Measurements from ENCODE around the gene ZDHHC24.

Gene ZDHHC24

GRCh38 chr11:66562907-66563583 is 17.2 kb upstream of the ZDHHC24 start:
- Histone ChIP-seq H3K4me2 (ENCODE audit: low read length) (no peak overlapping the region), H3K27me3 (ENCODE audit: insufficient read depth, low read length) (peaks cover 7% of the 10 kb centered on the region; the same call in 1 of the 2 replicates), H3K9me3 (ENCODE audit: low read length) (no peaks in the 10 kb centered on the region), H3K4me3 (ENCODE audit: low read depth, low read length, poor library complexity, severe bottlenecking) (no peak overlapping the region), H3K36me3 (ENCODE audit: insufficient read depth, low read length) (no peaks in the 10 kb centered on the region), H3K9me2 (ENCODE audit: low read depth, low read length) (no peaks in the 10 kb centered on the region), H3K27ac (ENCODE audit: low read depth, low read length, poor library complexity, severe bottlenecking) (no peak overlapping the region), H2AFZ (ENCODE audit: low read length) (no peak overlapping the region), H4K20me1 (ENCODE audit: insufficient read depth, low read length) (no peaks in the 10 kb centered on the region), H3K79me2 (ENCODE audit: insufficient read depth, low read length) (no peaks in the 10 kb centered on the region), H3K4me1 (ENCODE audit: insufficient read depth, low read length, severe bottlenecking) (peaks cover 3% of the 10 kb centered on the region), H3K9ac (ENCODE audit: low read length) (no peak overlapping the region), H3F3A (ENCODE audit: insufficient read depth, low read length) (no peaks in the 10 kb centered on the region)
- TF ChIP-seq, protein P1, sequence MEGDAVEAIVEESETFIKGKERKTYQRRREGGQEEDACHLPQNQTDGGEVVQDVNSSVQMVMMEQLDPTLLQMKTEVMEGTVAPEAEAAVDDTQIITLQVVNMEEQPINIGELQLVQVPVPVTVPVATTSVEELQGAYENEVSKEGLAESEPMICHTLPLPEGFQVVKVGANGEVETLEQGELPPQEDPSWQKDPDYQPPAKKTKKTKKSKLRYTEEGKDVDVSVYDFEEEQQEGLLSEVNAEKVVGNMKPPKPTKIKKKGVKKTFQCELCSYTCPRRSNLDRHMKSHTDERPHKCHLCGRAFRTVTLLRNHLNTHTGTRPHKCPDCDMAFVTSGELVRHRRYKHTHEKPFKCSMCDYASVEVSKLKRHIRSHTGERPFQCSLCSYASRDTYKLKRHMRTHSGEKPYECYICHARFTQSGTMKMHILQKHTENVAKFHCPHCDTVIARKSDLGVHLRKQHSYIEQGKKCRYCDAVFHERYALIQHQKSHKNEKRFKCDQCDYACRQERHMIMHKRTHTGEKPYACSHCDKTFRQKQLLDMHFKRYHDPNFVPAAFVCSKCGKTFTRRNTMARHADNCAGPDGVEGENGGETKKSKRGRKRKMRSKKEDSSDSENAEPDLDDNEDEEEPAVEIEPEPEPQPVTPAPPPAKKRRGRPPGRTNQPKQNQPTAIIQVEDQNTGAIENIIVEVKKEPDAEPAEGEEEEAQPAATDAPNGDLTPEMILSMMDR (IDR thresholded peaks at IDR 0.05; ENCODE audit: low read length), result no peak
- TF ChIP-seq EZH2 (IDR thresholded peaks at IDR 0.05; ENCODE audit: borderline replicate concordance, low read length), result no peak

GRCh38 chr11:66562275-66562674 is 16.4 kb upstream of the ZDHHC24 start:
- Histone ChIP-seq H3K4me1 (ENCODE audit: insufficient read depth, low read length, severe bottlenecking) (no peaks in the 10 kb centered on the region), H3K9me3 (ENCODE audit: low read length) (no peaks in the 10 kb centered on the region), H3F3A (ENCODE audit: insufficient read depth, low read length) (no peaks in the 10 kb centered on the region), H3K36me3 (ENCODE audit: insufficient read depth, low read length) (no peaks in the 10 kb centered on the region), H2AFZ (ENCODE audit: low read length) (no peak overlapping the region), H3K27me3 (ENCODE audit: insufficient read depth, low read length) (peaks cover 7% of the 10 kb centered on the region; the same call in 1 of the 2 replicates), H3K79me2 (ENCODE audit: insufficient read depth, low read length) (no peaks in the 10 kb centered on the region), H3K27ac (ENCODE audit: low read depth, low read length, poor library complexity, severe bottlenecking) (no peak overlapping the region), H3K4me2 (ENCODE audit: low read length) (no peak overlapping the region), H4K20me1 (ENCODE audit: insufficient read depth, low read length) (no peaks in the 10 kb centered on the region), H3K9me2 (ENCODE audit: low read depth, low read length) (no peaks in the 10 kb centered on the region), H3K9ac (ENCODE audit: low read length) (no peak overlapping the region), H3K4me3 (ENCODE audit: low read depth, low read length, poor library complexity, severe bottlenecking) (no peak overlapping the region)
- no peak for TF ChIP-seq EZH2 (IDR thresholded peaks at IDR 0.05; ENCODE audit: borderline replicate concordance, low read length)
- TF ChIP-seq, protein P1 (IDR thresholded peaks at IDR 0.05; ENCODE audit: low read length), result no peak

GRCh38 chr11:66561975-66562248 is 16.1 kb upstream of the ZDHHC24 start:
- Histone ChIP-seq H2AFZ (ENCODE audit: low read length) (no peak overlapping the region), H3F3A (ENCODE audit: insufficient read depth, low read length) (no peaks in the 10 kb centered on the region), H3K79me2 (ENCODE audit: insufficient read depth, low read length) (no peaks in the 10 kb centered on the region), H3K36me3 (ENCODE audit: insufficient read depth, low read length) (no peaks in the 10 kb centered on the region), H3K9ac (ENCODE audit: low read length) (no peak overlapping the region), H3K9me2 (ENCODE audit: low read depth, low read length) (no peaks in the 10 kb centered on the region), H3K4me2 (ENCODE audit: low read length) (no peak overlapping the region), H3K9me3 (ENCODE audit: low read length) (no peaks in the 10 kb centered on the region), H3K4me1 (ENCODE audit: insufficient read depth, low read length, severe bottlenecking) (no peaks in the 10 kb centered on the region), H4K20me1 (ENCODE audit: insufficient read depth, low read length) (no peaks in the 10 kb centered on the region), H3K4me3 (ENCODE audit: low read depth, low read length, poor library complexity, severe bottlenecking) (no peak overlapping the region), H3K27ac (ENCODE audit: low read depth, low read length, poor library complexity, severe bottlenecking) (no peak overlapping the region), H3K27me3 (ENCODE audit: insufficient read depth, low read length) (peaks cover 4% of the 10 kb centered on the region; the same call in 1 of the 2 replicates)
- no peak for TF ChIP-seq EZH2 (IDR thresholded peaks at IDR 0.05; ENCODE audit: borderline replicate concordance, low read length)
- TF ChIP-seq, protein P1 (IDR thresholded peaks at IDR 0.05; ENCODE audit: low read length), result no peak
